Measurements from ENCODE around the gene PTGR2.
"Not testable (repeated sequence)": the region's sequence is repeated elsewhere in the genome, so short reads cannot be mapped to it uniquely, and the experiment has no call there.

The PTGR2 gene

DNA sequence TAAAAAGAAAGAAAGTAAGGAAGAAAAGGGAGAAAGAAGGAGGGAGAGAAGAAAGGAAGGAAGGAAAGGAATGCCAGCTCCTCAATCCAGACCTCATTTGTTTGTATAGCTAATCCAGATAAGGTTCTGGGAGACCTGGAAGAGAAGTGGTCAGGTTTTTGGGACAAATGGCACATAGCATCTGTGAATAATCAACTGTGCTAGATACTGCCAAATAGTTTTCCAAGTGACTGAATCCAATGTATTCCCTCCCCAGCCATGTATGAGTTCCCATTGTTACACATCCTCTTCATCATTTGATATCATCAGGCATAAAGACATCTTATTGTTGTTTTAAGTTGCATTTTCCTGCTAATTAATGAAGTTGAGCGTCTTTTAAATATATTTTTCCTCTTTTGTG is 18.6 kb upstream of the PTGR2 start:
- DNase-seq (ENCODE audit: low read depth), result no peak

GRCh38 chr14:73833530-73834260 is 17.9 kb upstream of the PTGR2 start:
- no peak for DNase-seq (ENCODE audit: low read depth)

DNA sequence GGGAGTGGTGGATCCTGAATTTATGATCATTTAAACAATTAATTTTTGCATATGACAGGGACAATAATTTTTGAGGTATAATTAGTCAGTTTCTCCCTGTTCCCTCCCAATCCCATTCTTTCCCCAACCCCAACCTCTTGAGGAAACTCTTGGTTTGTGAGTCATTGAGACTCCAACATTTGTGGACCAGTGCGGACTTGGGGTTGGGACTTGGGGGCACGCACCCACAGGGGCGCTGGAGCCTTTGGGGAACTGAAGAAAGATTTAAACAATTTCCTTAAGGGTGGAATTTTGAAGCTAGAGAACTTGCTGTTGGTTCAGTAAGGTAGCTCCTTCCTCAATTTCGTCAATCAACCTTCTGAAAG is 17.4 kb upstream of the PTGR2 start:
- DNase-seq (ENCODE audit: low read depth), result no peak

DNA sequence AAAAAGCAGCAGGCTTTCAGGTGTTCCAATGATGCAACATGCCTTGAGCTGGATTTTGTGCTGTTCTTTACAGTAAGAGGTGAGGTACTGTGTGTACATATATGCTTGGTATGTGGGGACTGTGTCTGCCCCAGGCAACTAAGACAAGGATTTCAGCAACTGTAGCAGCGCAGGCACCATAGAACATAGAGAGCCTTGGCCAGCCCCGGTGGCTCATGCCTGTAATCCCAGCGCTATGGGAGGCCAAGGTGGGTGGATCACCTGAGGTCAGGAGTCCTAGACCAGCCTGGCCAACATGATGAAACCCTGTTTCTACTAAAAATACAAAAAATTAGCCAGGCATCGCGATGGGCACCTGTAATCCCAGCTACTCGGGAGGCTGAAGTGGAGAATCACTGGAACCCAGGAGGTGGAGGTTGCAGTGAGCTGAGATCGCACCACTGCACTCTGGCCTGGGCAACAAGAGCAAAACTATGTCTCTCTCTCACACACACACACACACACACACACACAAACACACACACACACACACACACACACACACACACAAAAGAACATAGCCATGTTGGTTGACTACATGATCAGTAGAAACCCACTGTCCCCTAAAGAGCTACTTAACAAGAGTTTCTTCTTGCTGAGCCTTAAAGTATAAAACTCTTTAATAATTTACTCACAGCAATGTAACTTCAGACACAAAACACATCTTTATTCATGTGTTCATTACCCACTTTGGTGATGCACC is 13.2 kb upstream of the PTGR2 start:
- DNase-seq (ENCODE audit: low read depth), result not testable (repeated sequence)

DNA sequence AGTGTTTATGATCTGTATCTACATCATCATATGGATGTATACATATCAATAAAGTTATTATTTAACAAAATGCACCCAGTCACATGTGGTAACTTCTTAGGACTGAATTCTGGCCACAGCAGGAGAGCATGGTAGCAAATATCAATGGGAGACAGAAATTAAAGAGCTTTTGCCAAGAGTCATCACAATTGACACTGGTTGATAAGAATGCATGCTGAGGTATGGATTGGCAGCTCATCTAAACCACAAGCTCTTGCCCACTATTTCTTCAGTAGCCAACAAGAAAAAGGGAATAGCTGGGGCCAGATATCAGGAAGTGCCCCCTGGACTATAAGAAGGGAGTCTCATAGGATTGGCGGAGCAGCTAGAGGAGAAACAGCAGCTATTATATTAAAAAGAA is 9.4 kb upstream of the PTGR2 start:
- no peak for DNase-seq (ENCODE audit: low read depth)

GRCh38 chr14:73842851-73843250 is 8.8 kb upstream of the PTGR2 start:
- DNase-seq (ENCODE audit: low read depth), result no peak

GRCh38 chr14:73843296-73843695 is 8.3 kb upstream of the PTGR2 start:
- DNase-seq (ENCODE audit: low read depth), result no peak

GRCh38 chr14:73846947-73847346 is 4.7 kb upstream of the PTGR2 start:
- no peak for DNase-seq (ENCODE audit: low read depth)

DNA sequence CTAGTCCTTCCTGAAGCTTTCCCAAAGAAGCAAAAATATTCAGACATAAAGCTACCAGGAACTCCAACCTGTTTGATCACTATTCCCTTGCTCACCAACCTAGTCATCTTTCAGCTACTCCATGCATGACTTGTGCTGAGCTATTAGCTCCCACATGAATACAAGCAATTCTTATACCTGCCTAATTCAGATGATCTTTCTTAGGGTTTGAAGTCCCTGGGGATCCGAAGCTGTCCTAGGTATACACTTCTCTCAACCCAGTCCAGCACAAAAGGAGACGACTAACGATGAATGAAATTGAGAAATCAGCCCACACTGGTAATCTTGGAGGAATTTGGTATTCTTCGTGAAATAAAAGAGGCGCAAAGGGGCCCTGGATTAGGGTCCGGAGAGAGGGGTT is 631 bp upstream of the PTGR2 start:
- no peak for DNase-seq (ENCODE audit: low read depth)

GRCh38 chr14:73859145-73859544 is 7.5 kb downstream of the PTGR2 start:
- DNase-seq (ENCODE audit: low read depth), result no peak

DNA sequence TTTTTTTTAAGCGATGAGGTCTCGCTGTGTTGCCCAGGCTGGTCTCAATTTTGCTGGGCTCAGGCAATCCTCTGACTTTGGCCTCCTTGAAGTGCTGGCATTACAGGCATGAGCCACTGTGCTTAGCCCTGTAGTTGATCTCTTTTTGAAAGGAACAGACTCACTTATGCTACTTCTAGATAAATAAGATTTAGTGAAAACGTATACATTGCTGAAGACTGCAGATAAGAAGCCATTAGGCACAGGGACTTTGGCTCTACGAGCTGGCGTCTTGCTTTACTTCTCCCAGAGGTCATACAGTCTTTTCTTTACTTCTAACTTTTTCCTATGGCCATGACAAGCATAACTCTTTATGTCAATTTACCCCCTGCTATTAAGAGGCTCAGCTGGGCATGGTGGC is 9.4 kb downstream of the PTGR2 start:
- no peak for DNase-seq (ENCODE audit: low read depth)

DNA sequence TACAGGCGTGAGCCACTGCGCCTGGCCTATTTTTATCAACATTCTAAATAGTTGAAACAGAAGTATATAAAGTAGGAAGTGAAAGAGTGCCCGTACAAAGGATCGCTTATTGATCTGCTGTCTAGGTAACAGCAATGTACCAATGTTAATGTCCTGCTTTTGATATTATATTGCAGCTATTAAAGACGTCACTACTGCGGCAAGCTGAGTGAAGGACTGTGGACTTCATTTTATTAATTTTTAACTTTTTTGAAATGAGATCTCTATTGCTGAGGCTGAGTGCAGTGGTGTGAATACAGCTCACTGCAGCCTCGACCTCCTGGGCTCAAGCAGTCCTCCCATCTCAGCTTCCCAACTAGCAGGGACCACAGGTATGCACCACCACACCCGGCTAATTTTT is 10.8 kb downstream of the PTGR2 start:
- DNase-seq (ENCODE audit: low read depth), result no peak

DNA sequence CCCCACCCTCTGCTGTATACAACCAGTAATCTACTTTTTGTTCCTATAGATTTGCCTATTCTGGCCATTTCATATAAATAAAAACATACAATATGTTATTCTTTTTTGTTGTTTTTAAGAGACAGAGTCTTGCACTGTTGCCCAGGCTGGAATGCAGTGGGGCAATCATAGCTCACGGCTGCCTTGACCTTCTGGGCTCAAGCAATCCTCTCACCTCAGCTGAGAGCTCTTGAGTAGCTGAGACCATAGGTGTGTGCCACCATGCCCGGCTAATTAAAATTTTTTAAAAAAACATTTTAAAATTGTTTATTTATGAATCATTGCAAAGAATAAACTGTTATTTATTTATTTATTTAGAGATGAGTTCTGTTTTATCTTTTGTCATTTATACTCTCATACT is 11.6 kb downstream of the PTGR2 start:
- DNase-seq (ENCODE audit: low read depth), result no peak

DNA sequence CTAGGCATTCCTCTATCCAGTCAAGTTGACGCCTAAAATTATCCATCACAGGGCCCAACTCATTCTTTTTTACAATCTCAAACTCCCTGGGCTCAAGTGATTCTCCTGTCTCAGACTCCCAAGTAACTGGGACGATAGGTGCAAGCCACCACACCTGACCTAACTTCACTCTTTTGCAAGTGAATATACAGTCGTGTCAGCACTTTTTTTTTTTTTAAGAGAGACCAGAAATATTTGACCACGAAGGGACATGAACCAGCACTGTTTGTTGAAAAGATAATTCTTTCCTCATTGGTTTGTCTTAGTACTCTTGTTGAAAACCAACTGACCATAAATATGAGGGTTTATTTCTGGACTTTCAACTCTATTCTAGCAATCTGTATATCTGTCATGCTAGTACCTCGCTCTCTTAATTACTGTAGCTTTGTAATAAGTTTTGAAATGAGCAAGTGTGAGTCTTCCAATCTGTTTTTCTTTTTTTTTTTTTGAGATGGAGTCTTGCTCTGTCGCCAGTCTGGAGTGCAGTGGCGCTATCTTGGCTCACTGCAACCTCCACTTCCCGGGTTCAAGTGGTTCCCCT is 14.0 kb downstream of the PTGR2 start:
- DNase-seq (ENCODE audit: low read depth), result no peak

DNA sequence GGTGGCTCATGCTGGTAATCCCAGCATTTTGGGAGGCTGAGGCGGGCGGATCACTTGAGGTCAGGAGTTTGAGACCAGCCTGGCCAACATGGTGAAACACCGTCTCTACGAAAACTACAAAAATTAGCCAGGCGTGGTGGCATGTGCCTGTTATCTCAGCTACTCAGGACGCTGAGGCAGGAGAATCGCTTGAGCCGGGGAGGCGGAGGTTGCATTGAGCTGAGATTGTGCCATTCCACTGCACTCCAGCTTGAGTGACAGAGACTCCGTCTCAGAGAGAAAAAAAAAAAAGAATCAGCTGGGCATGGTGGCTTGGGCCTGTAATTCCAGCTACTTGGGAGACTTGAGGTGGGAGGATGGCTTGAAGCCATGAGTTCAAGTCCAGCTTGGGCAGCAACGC is 18.1 kb downstream of the PTGR2 start:
- not testable (repeated sequence) for DNase-seq (ENCODE audit: low read depth)

DNA sequence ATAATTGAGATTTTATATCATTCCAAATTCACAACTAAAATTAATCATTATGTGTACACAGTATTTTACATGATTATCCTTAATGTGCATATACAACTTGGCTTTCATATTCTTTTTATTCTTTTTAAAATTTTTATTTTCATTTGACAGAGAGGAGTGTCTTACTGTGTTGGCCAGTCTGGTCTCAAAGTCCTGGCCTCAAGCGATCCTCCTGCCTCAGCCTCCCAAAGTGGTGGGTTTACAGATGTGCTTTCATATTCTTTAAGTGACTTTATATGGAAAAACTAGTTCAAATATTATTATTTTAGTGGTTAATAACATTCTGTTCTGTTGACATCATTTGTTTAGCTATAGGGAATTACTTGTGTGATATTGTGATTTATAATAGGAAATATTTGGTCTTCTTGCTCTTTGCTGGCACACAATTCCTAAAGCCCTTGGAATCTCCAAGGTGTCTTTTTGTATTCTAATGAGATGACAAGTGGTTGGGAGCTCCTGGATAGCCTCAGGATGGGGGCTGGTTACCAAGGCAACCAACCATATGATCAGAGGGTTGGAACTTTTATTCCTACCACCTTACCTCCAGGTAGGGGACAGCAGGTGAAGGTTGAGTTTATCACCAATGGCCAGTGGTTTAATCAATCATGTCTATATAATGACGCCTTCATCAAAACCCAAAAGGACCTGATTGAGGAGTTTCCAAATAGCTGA is 19.0 kb downstream of the PTGR2 start:
- DNase-seq (ENCODE audit: low read depth), result no peak

DNA sequence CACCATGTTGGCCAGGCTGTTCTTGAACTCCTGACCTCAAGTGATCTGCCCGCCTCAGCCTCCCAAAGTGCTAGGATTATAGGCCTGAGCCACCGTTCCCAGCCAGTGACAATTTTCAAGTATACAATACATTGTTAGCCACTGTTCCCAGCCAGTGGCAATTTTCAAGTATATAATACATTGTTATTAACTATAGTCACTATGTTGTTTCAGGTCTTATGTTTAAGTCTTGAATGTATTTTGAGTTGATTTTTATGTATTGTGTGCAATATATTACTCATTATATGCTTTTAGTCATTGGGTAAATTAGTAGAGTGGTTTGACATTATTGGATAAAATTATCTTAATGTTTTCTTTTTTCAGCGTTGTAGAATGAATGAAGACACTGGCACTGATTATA is 22.0 kb downstream of the PTGR2 start:
- no peak for DNase-seq (ENCODE audit: low read depth)

DNA sequence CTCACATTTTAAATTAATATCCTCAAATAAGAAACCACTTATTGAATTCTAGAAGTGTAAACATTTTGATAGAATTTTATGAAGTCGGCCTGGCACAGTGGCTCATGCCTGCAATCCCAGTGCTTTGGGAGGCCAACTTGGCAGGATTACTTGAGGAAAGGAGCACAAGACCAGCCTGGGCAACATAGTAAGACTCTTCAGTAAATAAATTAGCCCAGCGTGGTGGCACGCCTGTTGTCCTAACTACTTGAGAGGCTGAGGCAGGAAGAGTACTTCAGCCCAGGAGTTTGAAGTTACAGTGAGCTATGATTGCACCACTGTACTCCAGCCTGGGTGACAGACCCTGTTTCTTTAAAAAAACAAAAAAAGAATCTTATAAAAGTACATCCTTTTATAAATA is 26.2 kb downstream of the PTGR2 start:
- DNase-seq (ENCODE audit: low read depth), result no peak

DNA sequence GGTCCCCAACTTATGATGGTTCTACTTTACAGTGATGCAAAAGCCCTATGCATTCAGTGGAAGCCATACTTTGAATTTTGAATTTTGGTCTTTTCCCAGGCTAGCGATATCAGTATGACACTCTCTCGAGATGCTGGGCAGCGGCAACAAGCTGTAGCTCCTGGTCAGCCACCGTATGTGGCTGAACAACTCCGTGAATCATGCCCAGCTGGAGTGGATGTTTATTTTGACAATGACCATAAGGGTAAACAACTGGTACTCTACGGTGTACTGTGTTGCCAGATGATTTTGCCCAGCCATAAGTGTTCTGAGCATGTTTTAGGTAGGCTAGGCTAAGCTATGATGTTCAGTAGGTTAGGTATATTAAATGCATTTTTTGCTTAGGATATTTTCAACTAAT is 26.8 kb downstream of the PTGR2 start:
- no peak for DNase-seq (ENCODE audit: low read depth)

GRCh38 chr14:73879027-73879426 is 27.4 kb downstream of the PTGR2 start:
- DNase-seq (ENCODE audit: low read depth), result no peak

GRCh38 chr14:73884438-73885190 is 33.0 kb downstream of the PTGR2 start:
- no peak for DNase-seq (ENCODE audit: low read depth)

All from activated T-cell treated with anti-CD3 and anti-CD28 coated beads for 24 hours (primary cell).